ENCODE data around the gene RAB11B. TPM values are rescaled to one million over a fixed set of nuclear protein-coding genes. Genes with fewer than 3 reads are reported as not detected.

The RAB11B gene
- total and polyA plus RNA-seq, 9 of the 15 experiments (the other 6 are each of a cell fraction or from before 2014, with no cell fraction given): 0.74 to 71.0 (median 13.8) TPM

DNA sequence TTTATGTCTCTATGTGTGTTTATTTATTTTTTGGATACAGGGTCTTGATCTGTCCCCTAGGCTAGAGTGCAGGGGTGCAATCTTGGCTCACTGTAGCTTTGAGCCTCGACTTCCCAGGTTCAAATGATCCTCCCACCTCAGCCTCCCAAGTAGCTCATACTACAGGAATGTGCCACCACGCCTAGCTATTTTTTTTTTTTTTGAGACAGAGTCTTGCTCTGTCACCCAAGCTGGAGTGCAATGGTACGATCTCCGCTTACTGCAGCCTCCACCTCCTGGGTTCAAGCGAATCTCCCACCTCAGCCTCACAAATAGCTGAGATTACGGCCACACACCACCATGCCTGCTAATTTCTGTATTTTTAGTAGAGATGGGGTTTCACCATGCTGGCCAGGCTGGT, 31.2 kb upstream of the RAB11B start:
- peaks cover 0 to 6% of the 10 kb centered on the region in 2 experiments; a peak in 1 of 5 replicates for H3K27me3 ChIP-seq (ENCODE audit: control insufficient read depth in 2 of 2, insufficient read depth in 2 of 2, low read length in 2 of 2)
- in situ Hi-C loops (cut with MboI) (loop anchor here (5.0 kb wide), 1 partner anchor 38 kb away; no protein-coding TSS in a partner anchor), intact Hi-C loops (cut with micrococcal nuclease) (no loop called here)
- no peak overlapping the region for H2AFZ ChIP-seq (ENCODE audit: low read depth, low read length)
- H4K20me1 ChIP-seq (replicated peaks; ENCODE audit: control insufficient read depth, insufficient read depth, low read length): no peaks in the 10 kb centered on the region
- no peak for TF ChIP-seq ERF (CRISPR knock-in tag; IDR thresholded peaks at IDR 0.05)
- TF ChIP-seq, protein P1, sequence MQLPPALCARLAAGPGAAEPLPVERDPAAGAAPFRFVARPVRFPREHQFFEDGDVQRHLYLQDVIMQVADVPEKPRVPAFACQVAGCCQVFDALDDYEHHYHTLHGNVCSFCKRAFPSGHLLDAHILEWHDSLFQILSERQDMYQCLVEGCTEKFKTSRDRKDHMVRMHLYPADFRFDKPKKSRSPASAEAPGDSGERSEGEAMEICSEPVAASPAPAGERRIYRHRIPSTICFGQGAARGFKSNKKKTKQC (CRISPR knock-in tag; IDR thresholded peaks at IDR 0.05): no peak
- TF ChIP-seq, protein P2, sequence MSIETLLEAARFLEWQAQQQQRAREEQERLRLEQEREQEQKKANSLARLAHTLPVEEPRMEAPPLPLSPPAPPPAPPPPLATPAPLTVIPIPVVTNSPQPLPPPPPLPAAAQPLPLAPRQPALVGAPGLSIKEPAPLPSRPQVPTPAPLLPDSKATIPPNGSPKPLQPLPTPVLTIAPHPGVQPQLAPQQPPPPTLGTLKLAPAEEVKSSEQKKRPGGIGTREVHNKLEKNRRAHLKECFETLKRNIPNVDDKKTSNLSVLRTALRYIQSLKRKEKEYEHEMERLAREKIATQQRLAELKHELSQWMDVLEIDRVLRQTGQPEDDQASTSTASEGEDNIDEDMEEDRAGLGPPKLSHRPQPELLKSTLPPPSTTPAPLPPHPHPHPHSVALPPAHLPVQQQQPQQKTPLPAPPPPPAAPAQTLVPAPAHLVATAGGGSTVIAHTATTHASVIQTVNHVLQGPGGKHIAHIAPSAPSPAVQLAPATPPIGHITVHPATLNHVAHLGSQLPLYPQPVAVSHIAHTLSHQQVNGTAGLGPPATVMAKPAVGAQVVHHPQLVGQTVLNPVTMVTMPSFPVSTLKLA (conservative IDR thresholded peaks at IDR 0.05): no peak
- no peak for TF ChIP-seq GATA2 (CRISPR knock-in tag; IDR thresholded peaks at IDR 0.05)
- no peak for TF ChIP-seq ZNF23 (CRISPR knock-in tag; IDR thresholded peaks at IDR 0.05)
- peak; percentile 61 for TF ChIP-seq PRDM10 (IDR thresholded peaks at IDR 0.05; ENCODE audit: partially characterized antibody)
- no peak for TF ChIP-seq SRF (CRISPR knock-in tag; IDR thresholded peaks at IDR 0.05)
- ChIA-PET POLR2A (interaction anchor here (1.0 kb wide), 1 partner anchor 36 kb away, joined by 4 read pairs; no protein-coding TSS in a partner anchor), CTCF (ENCODE audit: low intra/inter-chr PET ratio) (no interaction called here)
- FAIRE-seq: no peak
- no peak for ATAC-seq
- no peak for DNase-seq (ENCODE audit: extremely low read depth in 1 of 4, low spot score in 3 of 4)
- no peak overlapping the region for H3K27ac ChIP-seq (ENCODE audit: extremely low read depth, low read depth, low read length)
- H3K36me3 ChIP-seq (ENCODE audit: control insufficient read depth, insufficient read depth, low read length): no peaks in the 10 kb centered on the region
- 57% methylated on average over 6 of the region's 6 CpGs for WGBS (ENCODE audit: insufficient coverage, low coverage, missing lambda C conversion rate)
- no peaks in the 10 kb centered on the region for H3K9me3 ChIP-seq (replicated peaks; ENCODE audit: control insufficient read depth, insufficient read depth, low read depth, low read length)
- no peak overlapping the region for H3K9ac ChIP-seq (ENCODE audit: insufficient read depth in 1 of 2, low read depth in 2 of 2, low read length in 2 of 2)
- no peaks in the 10 kb centered on the region for H3K79me2 ChIP-seq (ENCODE audit: control insufficient read depth, insufficient read depth, low read length)
- BruUV-seq (replicated peaks): no TSS peak
- no peak overlapping the region for H3K4me3 ChIP-seq
- H3K4me2 ChIP-seq (ENCODE audit: insufficient read depth, low read length): no peak overlapping the region
- H3K4me1 ChIP-seq (replicated peaks in 1 of 2; ENCODE audit: control insufficient read depth in 2 of 2, insufficient read depth in 2 of 2, low read length in 2 of 2): peaks cover 15 to 18% of the 10 kb centered on the region in 2 experiments
- no peaks in the 10 kb centered on the region for H3K9me1 ChIP-seq (ENCODE audit: control insufficient read depth, insufficient read depth, low read length)

Measured in K562 (cell line).